GM19238 (cell line): Measurements from ENCODE around the gene TBL1X.

ENCODE experiments used
- DNase-seq: peaks from one replicate; pipeline ENCODE4 v3.0.0; 2011; ENCODE audit warnings: low spot score; ENCODE audit not compliant: insufficient read length

TBL1X gene

DNA sequence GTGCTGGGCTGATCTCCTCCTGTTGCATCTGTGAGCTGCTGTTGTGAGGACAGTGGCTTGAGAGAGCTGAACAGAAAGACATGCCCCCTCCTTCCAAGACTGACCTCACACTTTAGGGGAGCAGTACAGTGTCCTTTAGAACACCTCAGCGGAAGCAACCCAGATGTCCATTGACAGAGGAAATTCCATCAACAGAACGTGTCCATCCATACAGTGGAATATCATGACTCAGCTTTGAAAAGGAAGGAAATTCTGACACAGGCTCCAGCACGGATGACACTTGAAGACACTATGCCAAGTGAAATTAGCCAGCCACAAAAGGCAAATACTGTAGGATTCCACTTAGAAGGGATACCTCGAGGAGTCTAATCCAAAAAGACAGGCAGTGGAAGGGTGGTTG is 197.3 kb downstream of the TBL1X start:
- DNase-seq = no peak

DNA sequence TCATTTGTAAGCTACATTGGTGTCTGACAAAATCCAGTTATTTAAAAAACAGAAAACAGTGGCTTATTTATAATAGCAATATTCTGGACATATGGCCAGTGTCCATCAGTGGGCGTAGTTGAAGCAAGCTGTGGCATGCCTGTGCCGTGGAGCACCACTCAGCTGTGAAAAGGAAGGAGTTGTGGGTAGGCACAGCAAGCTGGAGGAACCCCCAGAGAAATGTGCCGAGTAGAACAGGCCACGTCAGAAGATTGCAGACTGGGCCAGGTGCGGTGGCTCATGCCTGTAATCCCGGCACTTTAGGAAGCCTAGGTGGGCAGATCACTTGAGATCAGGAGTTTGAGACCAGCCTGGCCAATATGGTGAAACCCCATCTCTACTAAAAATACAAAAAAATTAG is 198.4 kb downstream of the TBL1X start:
- DNase-seq = no peak

DNA sequence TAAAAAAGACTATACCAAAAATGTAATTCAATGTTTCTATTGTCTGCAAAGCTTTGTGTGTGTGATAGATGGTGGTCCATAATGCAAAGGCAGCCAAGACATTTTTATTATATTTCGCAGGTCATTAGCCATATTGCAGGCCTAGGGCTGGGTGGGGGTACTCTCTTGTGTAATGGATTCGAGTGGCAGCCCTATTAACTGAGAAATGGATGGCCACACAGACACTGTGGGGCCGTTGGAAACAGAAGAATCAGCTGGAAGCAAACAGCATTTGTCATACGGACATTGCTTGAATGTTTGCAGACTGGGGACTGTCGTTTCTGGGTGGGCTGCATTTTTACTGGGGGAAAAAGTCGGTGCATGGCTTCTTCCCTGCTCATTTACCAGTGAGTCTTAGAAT is 199.4 kb downstream of the TBL1X start:
- DNase-seq = no peak

GRCh38 chrX:9665113-9665512 is 200.3 kb downstream of the TBL1X start:
- no peak for DNase-seq

DNA sequence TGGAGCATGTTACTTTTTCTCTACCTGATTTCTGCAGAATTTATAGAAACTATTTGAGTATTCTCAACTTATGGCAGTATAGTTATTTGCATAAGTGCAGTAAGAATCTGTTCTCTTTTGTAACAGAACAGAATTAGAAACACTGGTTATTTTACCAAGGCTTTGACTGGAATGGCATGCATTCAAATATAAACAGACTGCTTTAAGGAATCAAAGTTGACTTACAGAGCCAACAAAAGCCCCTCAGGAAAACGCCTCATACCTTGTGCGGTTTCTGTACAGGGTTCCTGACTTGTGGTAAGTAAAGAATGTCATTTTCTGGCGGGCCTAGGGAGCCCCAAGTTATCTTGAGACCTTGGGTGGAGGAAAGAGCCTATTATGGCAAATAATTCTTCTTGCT is 203.7 kb downstream of the TBL1X start:
- no peak for DNase-seq

- no peak for DNase-seq
Measured at GRCh38 chrX:9670136-9670814, 205.4 kb downstream of the TBL1X start.

DNA sequence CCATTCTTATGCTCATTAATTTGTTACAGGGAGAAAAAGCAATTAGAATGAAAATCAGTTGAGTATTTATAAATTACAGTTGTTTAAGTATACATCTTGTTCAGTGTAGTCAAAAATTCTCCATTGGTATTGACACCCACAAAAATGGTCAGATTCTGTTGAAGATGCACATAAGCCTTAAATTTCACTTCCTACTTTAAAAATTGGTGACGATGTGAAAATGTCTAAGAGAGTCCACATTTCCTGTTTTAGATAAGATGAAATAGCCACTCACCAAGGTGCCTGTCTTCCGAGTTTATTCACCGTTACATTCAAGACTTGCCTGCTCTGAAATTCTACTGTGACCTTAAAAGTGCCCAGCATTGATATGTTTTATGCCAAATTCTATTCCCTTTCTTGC is 207.1 kb downstream of the TBL1X start:
- DNase-seq = no peak

- DNase-seq = no peak
Measured at GRCh38 chrX:9676306-9676705, 211.4 kb downstream of the TBL1X start.

DNA sequence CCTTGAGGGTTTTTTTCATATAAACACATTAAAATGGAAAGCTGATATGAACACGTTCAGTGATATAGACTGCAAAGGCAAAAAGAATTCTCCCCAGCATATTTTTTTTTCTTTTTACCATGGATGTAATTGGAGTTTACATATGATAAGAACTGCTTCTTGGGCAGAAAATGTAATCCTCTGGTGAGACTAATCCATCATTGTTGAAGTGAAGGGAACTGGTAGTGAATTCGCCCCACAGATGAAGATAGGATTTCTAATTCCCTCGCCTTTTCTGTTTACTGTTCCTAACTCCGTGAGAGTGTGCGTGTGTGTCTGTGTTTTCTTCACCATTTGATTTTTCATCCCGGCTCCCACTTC is 211.9 kb downstream of the TBL1X start:
- DNase-seq = no peak

DNA sequence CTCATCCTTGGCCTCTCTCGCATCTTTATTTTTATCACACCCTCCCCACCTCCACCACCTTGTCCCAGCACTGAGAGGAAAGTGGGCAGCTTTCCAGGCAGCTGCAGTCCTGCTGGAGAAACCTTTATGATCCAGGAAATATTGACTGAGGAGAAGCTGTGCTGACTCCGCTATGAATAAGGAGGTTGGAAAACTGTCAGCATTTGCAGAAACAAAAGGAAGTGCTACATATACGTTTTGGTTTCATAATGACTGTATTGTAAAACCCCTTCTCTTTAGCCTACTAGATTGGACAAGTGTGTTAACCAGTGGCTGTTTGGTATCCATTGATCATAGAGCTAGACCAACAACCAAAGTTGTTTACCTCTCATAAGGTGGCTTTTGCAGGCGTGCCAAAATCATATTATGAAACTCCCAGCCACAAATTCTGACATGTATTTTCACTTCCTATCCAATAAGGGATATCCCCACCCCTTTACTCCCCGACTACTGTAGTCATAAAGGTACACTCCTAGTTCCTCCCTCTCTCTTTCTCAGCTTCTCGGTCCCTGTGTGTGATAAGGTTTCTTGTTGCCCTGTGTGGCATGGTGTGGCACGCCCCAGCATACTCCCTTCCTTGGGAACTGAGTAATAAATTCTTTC is 212.4 kb downstream of the TBL1X start:
- peak; percentile 36 for DNase-seq

- DNase-seq = no peak
Measured at GRCh38 chrX:9678215-9678965, 213.5 kb downstream of the TBL1X start.

GRCh38 chrX:9681011-9681410 is 216.2 kb downstream of the TBL1X start:
- DNase-seq = no peak

GRCh38 chrX:9681422-9681821 is 216.6 kb downstream of the TBL1X start:
- no peak for DNase-seq

- DNase-seq = no peak
Measured at GRCh38 chrX:9682456-9682855, 217.6 kb downstream of the TBL1X start.

GRCh38 chrX:9682861-9683260 is 218.0 kb downstream of the TBL1X start:
- DNase-seq = no peak

DNA sequence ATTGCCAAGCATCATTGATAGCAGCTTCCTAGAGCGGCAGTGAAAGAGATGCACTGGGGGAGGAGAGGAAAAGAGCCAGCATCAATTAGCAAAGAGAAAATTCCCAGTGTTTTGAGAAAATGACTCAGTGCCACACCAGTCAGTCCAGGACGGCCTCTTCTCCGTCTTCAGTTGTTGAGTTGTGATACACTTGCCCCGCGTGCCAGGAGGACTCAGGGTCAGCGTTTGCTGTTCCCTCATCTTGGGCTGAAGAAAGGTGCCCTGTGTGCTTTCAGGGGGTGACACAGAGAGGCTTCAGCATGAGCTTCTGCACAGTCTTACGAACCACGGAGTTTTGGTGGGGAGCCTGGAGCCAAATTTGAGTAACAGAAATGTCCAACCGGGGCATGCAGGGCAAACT is 218.5 kb downstream of the TBL1X start:
- no peak for DNase-seq

GRCh38 chrX:9687899-9688298 is 223.0 kb downstream of the TBL1X start:
- no peak for DNase-seq

DNA sequence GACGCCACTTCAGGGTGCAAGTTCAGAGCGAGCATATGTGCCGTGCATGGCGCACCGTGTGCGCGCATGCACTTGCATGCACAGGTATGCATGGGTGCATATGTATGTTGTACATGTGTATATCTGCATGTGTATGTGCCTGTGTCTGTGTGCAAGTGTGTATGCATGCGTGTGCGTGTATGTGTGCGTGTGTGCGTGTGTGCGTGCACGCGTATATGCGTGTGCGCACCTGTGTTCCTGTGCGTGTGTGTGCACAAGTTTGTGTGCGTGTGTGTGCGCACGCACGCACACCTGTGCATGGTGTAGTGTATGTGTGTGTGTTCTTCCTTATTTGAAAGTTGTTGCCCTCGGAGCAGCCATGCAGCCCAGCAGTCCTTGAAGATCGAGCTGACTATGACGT is 224.0 kb downstream of the TBL1X start:
- DNase-seq = no peak

DNA sequence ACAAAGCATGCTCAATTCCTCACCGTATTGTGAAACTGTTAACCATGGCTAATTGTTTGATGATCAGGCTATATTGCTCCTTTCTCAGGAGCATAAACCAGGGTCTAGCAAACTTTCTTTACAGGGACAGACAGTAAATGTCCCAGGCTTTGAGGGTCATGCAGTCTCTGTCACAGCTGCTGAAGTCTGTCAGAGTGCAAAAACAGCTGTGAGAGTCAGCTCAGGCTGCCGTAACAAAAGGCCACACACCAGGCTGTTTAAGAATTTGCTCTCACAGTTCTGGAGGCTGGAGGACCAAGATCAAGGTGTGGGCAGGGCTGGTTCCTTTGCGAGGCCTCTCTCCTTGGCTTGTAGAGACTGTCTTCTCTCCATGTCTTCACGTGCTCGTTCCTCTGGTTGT is 225.2 kb downstream of the TBL1X start:
- no peak for DNase-seq

GRCh38 chrX:9693307-9694001 is 228.6 kb downstream of the TBL1X start:
- DNase-seq = no peak

DNA sequence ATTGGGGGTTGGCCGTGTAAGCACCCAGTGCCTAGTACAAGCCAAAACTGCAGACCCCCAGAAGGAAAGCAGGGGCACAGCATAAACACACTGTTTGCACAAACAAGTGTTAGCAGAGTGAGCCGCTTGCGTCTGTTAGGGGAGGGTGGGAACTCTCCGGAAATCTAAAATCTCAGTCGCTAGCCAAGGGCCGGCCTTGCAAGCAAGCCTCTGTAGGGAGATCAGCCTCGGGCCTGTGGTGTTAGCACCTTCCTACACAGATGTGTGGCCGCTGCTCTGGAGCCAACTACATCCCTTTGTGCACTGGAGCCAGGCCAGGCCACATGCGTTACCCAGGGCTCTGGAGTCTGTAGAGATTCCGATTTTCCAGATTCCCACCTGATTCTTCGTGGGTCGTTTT is 233.7 kb downstream of the TBL1X start:
- DNase-seq = no peak

- no peak for DNase-seq
Measured at GRCh38 chrX:9700555-9700954, 235.7 kb downstream of the TBL1X start.
